ENCODE measurements around the gene ADGRE3.
A peak's percentile ranks its signal among the peaks of the same experiment; 100 is the strongest.
"Not testable (repeated sequence)": the region's sequence is repeated elsewhere in the genome, so short reads cannot be mapped to it uniquely, and the experiment has no call there.

ADGRE3 gene

GRCh38 chr19:14661372-14661924, 13.2 kb downstream of the ADGRE3 start:
- DNase-seq (ENCODE audit: low spot score): peak; percentile 31

GRCh38 chr19:14659874-14660489, 14.7 kb downstream of the ADGRE3 start:
- DNase-seq (ENCODE audit: low spot score): no peak

- no peak for DNase-seq (ENCODE audit: low spot score)
Measured at GRCh38 chr19:14655726-14656125, 18.9 kb downstream of the ADGRE3 start.

- no peak for DNase-seq (ENCODE audit: low spot score)
Measured at GRCh38 chr19:14654786-14655560, 19.7 kb downstream of the ADGRE3 start.

- DNase-seq (ENCODE audit: low spot score): no peak
Measured at GRCh38 chr19:14650161-14650560, 24.5 kb downstream of the ADGRE3 start.

GRCh38 chr19:14649020-14649419, 25.6 kb downstream of the ADGRE3 start:
- no peak for DNase-seq (ENCODE audit: low spot score)

GRCh38 chr19:14648506-14648905, 26.1 kb downstream of the ADGRE3 start:
- DNase-seq (ENCODE audit: low spot score): no peak

- no peak for DNase-seq (ENCODE audit: low spot score)
Measured at GRCh38 chr19:14639536-14640277, 34.9 kb downstream of the ADGRE3 start.

GRCh38 chr19:14632286-14632685, 42.4 kb downstream of the ADGRE3 start:
- DNase-seq (ENCODE audit: low spot score): no peak

GRCh38 chr19:14629557-14629956, 45.1 kb downstream of the ADGRE3 start:
- no peak for DNase-seq (ENCODE audit: low spot score)

GRCh38 chr19:14624491-14624890, 50.2 kb downstream of the ADGRE3 start:
- DNase-seq (ENCODE audit: low spot score): not testable (repeated sequence)

GRCh38 chr19:14619404-14619803, 55.2 kb downstream of the ADGRE3 start:
- no peak for DNase-seq (ENCODE audit: low spot score)

- no peak for DNase-seq (ENCODE audit: low spot score)
Measured at GRCh38 chr19:14616407-14616806, 58.2 kb downstream of the ADGRE3 start.

GRCh38 chr19:14615623-14616022, 59.0 kb downstream of the ADGRE3 start:
- no peak for DNase-seq (ENCODE audit: low spot score)

- DNase-seq (ENCODE audit: low spot score): no peak
Measured at GRCh38 chr19:14614099-14614412, 60.6 kb downstream of the ADGRE3 start.

GRCh38 chr19:14613399-14614098, 61.1 kb downstream of the ADGRE3 start:
- not testable (repeated sequence) for DNase-seq (ENCODE audit: low spot score)

- DNase-seq (ENCODE audit: low spot score): no peak
Measured at GRCh38 chr19:14612657-14613056, 62.0 kb downstream of the ADGRE3 start.

GRCh38 chr19:14612242-14612641, 62.4 kb downstream of the ADGRE3 start:
- not testable (repeated sequence) for DNase-seq (ENCODE audit: low spot score)

- DNase-seq (ENCODE audit: low spot score): peak; percentile 6
Measured at GRCh38 chr19:14611051-14611450, 63.6 kb downstream of the ADGRE3 start.

- DNase-seq (ENCODE audit: low spot score): no peak
Measured at GRCh38 chr19:14606627-14607026, 68.0 kb downstream of the ADGRE3 start.

GRCh38 chr19:14603990-14604387, 70.7 kb downstream of the ADGRE3 start:
- no peak for DNase-seq (ENCODE audit: low spot score)

GRCh38 chr19:14599548-14600147, 75.0 kb downstream of the ADGRE3 start:
- DNase-seq (ENCODE audit: low spot score): no peak
